ENCODE data around the gene EPN3.
A peak's percentile ranks its signal among the peaks of the same experiment; 100 is the strongest.

Gene EPN3

DNA sequence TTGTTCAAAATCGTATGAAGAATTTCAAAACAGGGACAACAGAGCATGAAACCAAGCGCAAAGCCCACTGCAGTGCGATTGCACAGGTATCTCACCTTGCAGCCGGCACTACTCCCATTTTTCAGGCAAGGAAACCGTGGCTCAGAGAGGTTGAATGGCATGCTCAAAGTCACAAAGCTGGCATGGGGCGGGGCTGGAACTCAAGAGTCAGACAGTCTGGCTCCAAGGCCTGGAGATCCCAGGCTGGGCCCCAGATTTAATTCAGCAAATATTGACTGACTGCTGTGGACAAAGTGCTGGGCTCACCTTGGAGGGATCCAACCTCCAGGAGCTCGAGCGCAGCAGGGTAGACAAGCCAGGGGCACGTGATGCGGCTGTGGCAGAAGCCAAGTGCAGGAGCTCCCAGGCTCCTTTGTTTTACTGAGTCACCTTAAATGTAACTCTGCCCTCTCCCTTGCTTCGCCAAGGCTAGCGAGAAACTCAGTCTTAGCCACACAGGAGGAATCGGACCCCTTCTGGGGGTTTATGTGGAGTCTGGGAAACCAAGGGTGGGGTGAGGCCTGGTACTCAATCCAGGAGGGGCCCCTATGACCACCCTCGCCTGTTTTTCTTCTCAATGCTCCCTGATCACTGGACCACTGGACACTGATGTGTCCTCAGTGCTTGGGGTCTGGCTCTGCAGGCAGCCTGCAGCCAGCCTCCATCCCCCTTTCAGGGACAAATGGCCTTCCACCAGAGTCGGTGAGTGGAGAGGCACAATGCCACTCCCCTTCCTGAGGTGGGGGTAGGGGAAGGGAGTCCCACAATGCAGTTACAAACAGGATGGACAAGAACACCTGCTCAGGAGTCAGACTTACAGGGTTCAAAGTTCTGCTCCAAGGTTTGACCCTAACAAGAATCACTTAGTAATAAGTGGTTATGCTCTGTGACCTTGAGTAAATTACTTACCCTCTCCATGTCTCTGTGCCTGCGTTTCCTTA is 10.6 kb downstream of the EPN3 start:
- Histone ChIP-seq H3K4me3 (ENCODE audit: low read depth, low read length) (no peak overlapping the region), H4K91ac (ENCODE audit: low read depth, low read length) (peak overlapping the region; percentile 7), H2BK5ac (ENCODE audit: low read depth, low read length, poor library complexity) (no peak overlapping the region), H3K4ac (ENCODE audit: low read depth, low read length) (no peak overlapping the region), H3K36me3 (ENCODE audit: control insufficient read depth in 1 of 2, insufficient read depth in 2 of 2, low read length in 2 of 2) (peaks cover 21 to 25% of the 10 kb centered on the region in 2 experiments), H3K18ac (ENCODE audit: low read length) (no peak overlapping the region), H2AK5ac (ENCODE audit: low read length) (no peak overlapping the region), H3K79me1 (ENCODE audit: low read length) (peaks cover 13% of the 10 kb centered on the region), H3K23ac (ENCODE audit: low read length) (no peak overlapping the region), H3K79me2 (ENCODE audit: control insufficient read depth, insufficient read depth, low read length, poor library complexity) (peaks cover 3% of the 10 kb centered on the region), H2BK12ac (ENCODE audit: low read length) (no peak overlapping the region), H3K9ac (ENCODE audit: low read length) (no peak overlapping the region), H2AFZ (ENCODE audit: insufficient read depth, low read length, poor library complexity) (no peak overlapping the region), H3K14ac (ENCODE audit: low read length) (no peak overlapping the region), H3K27me3 (ENCODE audit: insufficient read depth, low read length) (no peaks in the 10 kb centered on the region), H3K9me3 (ENCODE audit: insufficient read depth, low read depth, low read length) (no peaks in the 10 kb centered on the region), H2BK120ac (ENCODE audit: insufficient read depth, low read length, poor library complexity) (peak overlapping the region; percentile 4), H4K8ac (ENCODE audit: low read depth, low read length) (no peak overlapping the region), H4K12ac (ENCODE audit: low read depth, low read length) (no peak overlapping the region), H3K4me1 (ENCODE audit: control insufficient read depth in 1 of 2, insufficient read depth in 2 of 2, low read length in 2 of 2) (peaks cover 25 to 28% of the 10 kb centered on the region in 2 experiments), H3K4me2 (ENCODE audit: low read length) (no peak overlapping the region), H3K27ac (ENCODE audit: low read depth, low read length) (no peak overlapping the region)
- WGBS (ENCODE audit: extremely low coverage, insufficient coverage, insufficient read length): no CpG with 5 or more reads among the region's 16 CpGs
- DNase-seq: no peak

DNA sequence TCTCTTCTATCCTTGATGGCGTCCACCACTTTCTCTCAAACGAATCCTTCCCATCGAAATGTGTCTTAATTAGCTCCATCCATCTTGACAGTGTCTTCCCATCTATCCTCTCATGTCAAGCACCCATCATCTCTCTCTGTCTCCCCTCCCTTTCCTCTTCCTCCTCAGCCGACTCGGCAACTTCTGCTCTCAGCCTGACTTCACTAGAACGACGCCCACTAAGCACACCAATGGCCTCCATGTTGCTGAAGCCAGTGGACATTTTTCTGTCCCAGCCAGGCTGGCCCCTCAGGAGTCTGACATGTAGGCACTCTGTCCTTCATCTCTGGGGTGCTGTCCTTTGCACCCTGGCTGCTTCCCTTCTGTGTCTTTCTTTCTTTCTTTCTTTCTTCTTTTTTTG is 12.0 kb downstream of the EPN3 start:
- Histone ChIP-seq H3K27ac (ENCODE audit: low read depth, low read length) (no peak overlapping the region), H2AK5ac (ENCODE audit: low read length) (no peak overlapping the region), H2BK120ac (ENCODE audit: insufficient read depth, low read length, poor library complexity) (no peak overlapping the region), H3K79me1 (ENCODE audit: low read length) (peaks cover 13% of the 10 kb centered on the region), H3K79me2 (ENCODE audit: control insufficient read depth, insufficient read depth, low read length, poor library complexity) (peaks cover 3% of the 10 kb centered on the region), H3K36me3 (ENCODE audit: control insufficient read depth in 1 of 2, insufficient read depth in 2 of 2, low read length in 2 of 2) (peaks cover 8 to 15% of the 10 kb centered on the region in 2 experiments), H4K91ac (ENCODE audit: low read depth, low read length) (no peak overlapping the region), H3K23ac (ENCODE audit: low read length) (no peak overlapping the region), H3K27me3 (ENCODE audit: insufficient read depth, low read length) (no peaks in the 10 kb centered on the region), H4K8ac (ENCODE audit: low read depth, low read length) (no peak overlapping the region), H3K4me2 (ENCODE audit: low read length) (no peak overlapping the region), H3K4ac (ENCODE audit: low read depth, low read length) (no peak overlapping the region), H3K9ac (ENCODE audit: low read length) (no peak overlapping the region), H2BK12ac (ENCODE audit: low read length) (no peak overlapping the region), H3K4me1 (ENCODE audit: control insufficient read depth in 1 of 2, insufficient read depth in 2 of 2, low read length in 2 of 2) (peaks cover 24 to 28% of the 10 kb centered on the region in 2 experiments), H3K18ac (ENCODE audit: low read length) (no peak overlapping the region), H4K12ac (ENCODE audit: low read depth, low read length) (no peak overlapping the region), H3K9me3 (ENCODE audit: insufficient read depth, low read depth, low read length) (no peaks in the 10 kb centered on the region), H3K4me3 (ENCODE audit: low read depth, low read length) (no peak overlapping the region), H2AFZ (ENCODE audit: insufficient read depth, low read length, poor library complexity) (no peak overlapping the region), H3K14ac (ENCODE audit: low read length) (no peak overlapping the region), H2BK5ac (ENCODE audit: low read depth, low read length, poor library complexity) (no peak overlapping the region)
- DNase-seq: no peak
- no CpG with 5 or more reads among the region's 7 CpGs for WGBS (ENCODE audit: extremely low coverage, insufficient coverage, insufficient read length)

DNA sequence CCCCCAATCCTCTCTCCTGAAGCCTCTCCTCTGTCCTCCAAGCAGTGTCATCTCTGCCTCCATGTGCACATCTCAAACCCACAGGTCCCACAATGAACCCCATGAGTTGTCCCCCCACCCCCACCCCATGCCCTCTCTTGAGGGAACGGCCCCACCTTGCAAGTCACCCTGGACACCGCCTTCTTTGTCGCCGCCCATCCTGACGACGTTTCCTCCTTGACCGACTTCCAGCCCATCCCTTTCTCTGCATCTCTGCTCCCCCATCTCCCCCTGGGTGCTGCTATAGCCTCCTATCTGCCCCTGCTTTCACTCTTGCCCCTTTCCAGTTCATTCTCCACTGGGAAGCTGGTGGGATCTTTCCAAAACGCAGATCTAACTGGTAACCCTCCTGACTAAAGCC is 12.8 kb downstream of the EPN3 start:
- no peak overlapping the region for H3K4ac ChIP-seq (ENCODE audit: low read depth, low read length)
- DNase-seq: no peak
- H3K14ac ChIP-seq (ENCODE audit: low read length): no peak overlapping the region
- peaks cover 21 to 26% of the 10 kb centered on the region in 2 experiments for H3K4me1 ChIP-seq (ENCODE audit: control insufficient read depth in 1 of 2, insufficient read depth in 2 of 2, low read length in 2 of 2)
- H4K12ac ChIP-seq (ENCODE audit: low read depth, low read length): no peak overlapping the region
- no peak overlapping the region for H2AK5ac ChIP-seq (ENCODE audit: low read length)
- no peak overlapping the region for H3K4me3 ChIP-seq (ENCODE audit: low read depth, low read length)
- no peaks in the 10 kb centered on the region for H3K9me3 ChIP-seq (ENCODE audit: insufficient read depth, low read depth, low read length)
- H4K8ac ChIP-seq (ENCODE audit: low read depth, low read length): no peak overlapping the region
- no peak overlapping the region for H3K27ac ChIP-seq (ENCODE audit: low read depth, low read length)
- no peak overlapping the region for H2BK120ac ChIP-seq (ENCODE audit: insufficient read depth, low read length, poor library complexity)
- H3K23ac ChIP-seq (ENCODE audit: low read length): no peak overlapping the region
- H3K27me3 ChIP-seq (ENCODE audit: insufficient read depth, low read length): no peaks in the 10 kb centered on the region
- H3K9ac ChIP-seq (ENCODE audit: low read length): no peak overlapping the region
- no peak overlapping the region for H3K18ac ChIP-seq (ENCODE audit: low read length)
- peaks cover 13% of the 10 kb centered on the region for H3K79me1 ChIP-seq (ENCODE audit: low read length)
- no peak overlapping the region for H3K4me2 ChIP-seq (ENCODE audit: low read length)
- peaks cover 3% of the 10 kb centered on the region for H3K79me2 ChIP-seq (ENCODE audit: control insufficient read depth, insufficient read depth, low read length, poor library complexity)
- peaks cover 2 to 10% of the 10 kb centered on the region in 2 experiments for H3K36me3 ChIP-seq (ENCODE audit: control insufficient read depth in 1 of 2, insufficient read depth in 2 of 2, low read length in 2 of 2)
- H2AFZ ChIP-seq (ENCODE audit: insufficient read depth, low read length, poor library complexity): no peak overlapping the region
- no CpG with 5 or more reads among the region's 8 CpGs for WGBS (ENCODE audit: extremely low coverage, insufficient coverage, insufficient read length)
- H2BK5ac ChIP-seq (ENCODE audit: low read depth, low read length, poor library complexity): no peak overlapping the region
- H2BK12ac ChIP-seq (ENCODE audit: low read length): no peak overlapping the region
- H4K91ac ChIP-seq (ENCODE audit: low read depth, low read length): no peak overlapping the region

DNA sequence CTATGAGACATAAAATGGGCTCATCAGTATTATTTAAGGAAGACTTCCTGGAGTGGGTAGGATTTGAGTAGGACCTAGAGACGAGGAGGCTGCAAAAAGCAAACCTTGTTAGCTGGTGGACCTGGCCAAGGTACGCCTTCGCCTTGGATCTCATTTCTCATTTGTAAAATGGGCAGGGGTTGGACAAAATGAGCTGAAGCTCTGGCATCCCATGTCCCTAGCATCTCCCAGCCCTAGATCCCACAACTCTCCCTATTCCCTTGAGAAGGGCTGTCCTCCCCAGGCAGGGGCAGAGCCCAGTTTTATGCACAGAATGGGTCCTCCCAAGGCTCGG is 14.1 kb downstream of the EPN3 start:
- no peak overlapping the region for H2BK120ac ChIP-seq (ENCODE audit: insufficient read depth, low read length, poor library complexity)
- H3K27me3 ChIP-seq (ENCODE audit: insufficient read depth, low read length): no peaks in the 10 kb centered on the region
- no peak overlapping the region for H3K4me3 ChIP-seq (ENCODE audit: low read depth, low read length)
- no peak overlapping the region for H3K9ac ChIP-seq (ENCODE audit: low read length)
- WGBS (ENCODE audit: extremely low coverage, insufficient coverage, insufficient read length): no CpG with 5 or more reads among the region's 4 CpGs
- H3K36me3 ChIP-seq (ENCODE audit: control insufficient read depth in 1 of 2, insufficient read depth in 2 of 2, low read length in 2 of 2): no peaks in the 10 kb centered on the region
- H3K4me1 ChIP-seq (ENCODE audit: control insufficient read depth in 1 of 2, insufficient read depth in 2 of 2, low read length in 2 of 2): peaks cover 17 to 19% of the 10 kb centered on the region in 2 experiments
- no peak overlapping the region for H3K14ac ChIP-seq (ENCODE audit: low read length)
- DNase-seq: no peak
- H3K23ac ChIP-seq (ENCODE audit: low read length): no peak overlapping the region
- no peak overlapping the region for H3K18ac ChIP-seq (ENCODE audit: low read length)
- no peak overlapping the region for H2BK5ac ChIP-seq (ENCODE audit: low read depth, low read length, poor library complexity)
- H3K4me2 ChIP-seq (ENCODE audit: low read length): peak overlapping the region; percentile 33
- no peak overlapping the region for H4K12ac ChIP-seq (ENCODE audit: low read depth, low read length)
- no peak overlapping the region for H3K4ac ChIP-seq (ENCODE audit: low read depth, low read length)
- H2AFZ ChIP-seq (ENCODE audit: insufficient read depth, low read length, poor library complexity): no peak overlapping the region
- H3K9me3 ChIP-seq (ENCODE audit: insufficient read depth, low read depth, low read length): no peaks in the 10 kb centered on the region
- no peak overlapping the region for H4K91ac ChIP-seq (ENCODE audit: low read depth, low read length)
- peaks cover 9% of the 10 kb centered on the region for H3K79me1 ChIP-seq (ENCODE audit: low read length)
- no peak overlapping the region for H3K27ac ChIP-seq (ENCODE audit: low read depth, low read length)
- no peak overlapping the region for H2AK5ac ChIP-seq (ENCODE audit: low read length)
- no peak overlapping the region for H2BK12ac ChIP-seq (ENCODE audit: low read length)
- no peak overlapping the region for H4K8ac ChIP-seq (ENCODE audit: low read depth, low read length)
- H3K79me2 ChIP-seq (ENCODE audit: control insufficient read depth, insufficient read depth, low read length, poor library complexity): peaks cover 3% of the 10 kb centered on the region
